Left colon (tissue), 2 donors: ENCODE results near the gene MPZL3. TPM values are rescaled to one million over a fixed set of nuclear protein-coding genes. Genes with fewer than 3 reads are reported as not detected.

ENCODE experiments used
- total RNA-seq, 2 donors: library from RNA; stranded (reverse); fragmentation: NEBNext Ultra II Directional; extraction: Animal tissue kit (Norgen Biotek cat#: 25700); gene quantifications; one replicate each; pipeline ENCODE4 v1.2.1, GENCODE V29; 2021
- donor health status: DM: no; HTN: no; CAD: no.
- donor health status: DM: yes; HTN: yes; CAD: no.

The MPZL3 gene
- total RNA-seq, 2 donors from 2014 or later = 6.3 to 12.8 TPM

Other genes starting within 250 kb of the MPZL3 start
- gene TMPRSS4, start 175.3 kb downstream of the MPZL3 start, total RNA-seq = 100 to 1,000 TPM; 255 to 318 TPM
- gene SMIM35, start 165.4 kb downstream of the MPZL3 start, total RNA-seq = under 1 TPM in 1 of 2 donors, not detected in 1; 0.08 TPM
- 1 to 10 TPM in 1 of 2 donors, under 1 TPM in 1; 0.67 to 1.6 TPM for gene SCN4B, start 99.5 kb downstream of the MPZL3 start, total RNA-seq
- under 1 TPM; 0.06 to 0.47 TPM for gene SCN2B, start 75.7 kb downstream of the MPZL3 start, total RNA-seq
- gene JAML, start 27.4 kb downstream of the MPZL3 start, total RNA-seq = 1 to 10 TPM; 4.9 to 6.7 TPM
- 10 to 100 TPM; 62.1 to 84.7 TPM for gene MPZL2, start 11.9 kb upstream of the MPZL3 start, total RNA-seq
- gene CD3E, start 52.4 kb upstream of the MPZL3 start, total RNA-seq = 1 to 10 TPM; 3.4 to 6.7 TPM
- gene CD3D, start 90.3 kb upstream of the MPZL3 start, total RNA-seq = 1 to 10 TPM; 4.3 to 8.0 TPM
- gene CD3G, start 92.0 kb upstream of the MPZL3 start, total RNA-seq = 1 to 10 TPM; 1.6 to 1.9 TPM
- gene UBE4A, start 107.2 kb upstream of the MPZL3 start, total RNA-seq = 10 to 100 TPM; 40.3 to 45.6 TPM
- 100 to 1,000 TPM; 233 to 328 TPM for gene ATP5MG, start 149.2 kb upstream of the MPZL3 start, total RNA-seq
- 10 to 100 TPM; 41.9 to 45.2 TPM for gene KMT2A, start 184.1 kb upstream of the MPZL3 start, total RNA-seq